GM20431 (cell line): Measurements from ENCODE around the gene SIN3A.
"Not testable (repeated sequence)": the region's sequence is repeated elsewhere in the genome, so short reads cannot be mapped to it uniquely, and the experiment has no call there.

Experiments used
- in situ Hi-C: fragments of 300-500 bp; cut with MseI, MboI; formaldehyde crosslinking; loops from one replicate; pipeline ENCODE4 v1.15.0; 2020; ENCODE audit warnings: low sequenced_read_pairs; ENCODE audit not compliant: unreplicated experiment

SIN3A gene

DNA sequence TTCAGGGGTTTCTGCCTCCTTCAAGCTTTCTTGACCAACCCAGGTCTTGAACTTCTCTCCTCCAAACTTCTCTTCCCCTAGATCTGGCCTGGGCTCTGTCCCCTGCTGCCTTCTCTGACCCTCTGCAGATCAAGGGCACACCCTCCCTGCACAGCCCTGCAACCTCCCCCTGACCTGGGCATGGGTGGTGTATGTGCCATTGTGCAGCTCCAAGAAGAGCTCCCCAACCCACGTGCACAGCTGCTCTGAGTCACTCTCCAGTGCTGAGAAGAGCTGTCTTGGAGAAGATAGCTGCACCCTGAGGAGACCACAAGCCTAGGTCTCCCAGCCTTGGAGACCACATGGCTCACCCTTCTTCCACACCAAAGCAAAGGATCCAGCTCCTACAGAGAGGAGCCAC, 91.1 kb downstream of the SIN3A start:
- in situ Hi-C loops: loop anchor here (25.0 kb wide), 1 partner anchor 302 kb away; no protein-coding TSS in a partner anchor

DNA sequence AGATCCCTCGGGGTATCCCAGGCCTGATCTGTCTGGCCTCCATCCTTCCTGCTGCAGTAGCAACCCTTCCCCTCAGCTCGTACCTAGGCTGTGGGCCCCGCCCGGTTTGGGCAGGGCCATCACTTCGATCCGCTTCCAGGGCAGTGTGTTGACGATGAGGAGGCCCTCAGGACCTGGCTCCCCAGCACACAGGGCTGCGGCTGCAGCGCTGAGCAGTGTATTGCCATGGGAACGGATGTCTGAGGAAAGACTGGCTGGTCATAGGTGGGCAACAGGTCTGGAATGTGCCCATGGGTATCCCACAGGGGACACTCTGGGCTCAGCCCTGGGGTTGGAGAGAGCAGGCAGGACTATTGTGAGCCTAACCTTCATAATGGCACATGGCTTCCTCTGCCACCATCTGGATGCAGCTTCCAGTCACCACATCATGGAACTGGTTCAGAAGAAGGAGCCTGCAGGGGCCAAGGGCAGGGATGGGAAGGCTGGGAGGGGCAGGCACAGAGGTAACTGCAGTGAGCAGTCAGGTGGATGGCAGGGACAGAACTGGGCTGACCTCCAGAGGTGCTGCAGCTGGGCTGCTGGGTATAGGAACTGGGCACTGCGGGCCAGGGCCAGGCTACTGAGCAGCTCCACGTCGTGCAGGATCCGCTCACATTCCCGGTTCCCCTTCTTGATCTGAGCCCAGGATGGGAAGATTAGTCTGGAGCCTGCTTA, 91.8 kb downstream of the SIN3A start:
- in situ Hi-C loops: loop anchor here (25.0 kb wide), 1 partner anchor 303 kb away; no protein-coding TSS in a partner anchor

DNA sequence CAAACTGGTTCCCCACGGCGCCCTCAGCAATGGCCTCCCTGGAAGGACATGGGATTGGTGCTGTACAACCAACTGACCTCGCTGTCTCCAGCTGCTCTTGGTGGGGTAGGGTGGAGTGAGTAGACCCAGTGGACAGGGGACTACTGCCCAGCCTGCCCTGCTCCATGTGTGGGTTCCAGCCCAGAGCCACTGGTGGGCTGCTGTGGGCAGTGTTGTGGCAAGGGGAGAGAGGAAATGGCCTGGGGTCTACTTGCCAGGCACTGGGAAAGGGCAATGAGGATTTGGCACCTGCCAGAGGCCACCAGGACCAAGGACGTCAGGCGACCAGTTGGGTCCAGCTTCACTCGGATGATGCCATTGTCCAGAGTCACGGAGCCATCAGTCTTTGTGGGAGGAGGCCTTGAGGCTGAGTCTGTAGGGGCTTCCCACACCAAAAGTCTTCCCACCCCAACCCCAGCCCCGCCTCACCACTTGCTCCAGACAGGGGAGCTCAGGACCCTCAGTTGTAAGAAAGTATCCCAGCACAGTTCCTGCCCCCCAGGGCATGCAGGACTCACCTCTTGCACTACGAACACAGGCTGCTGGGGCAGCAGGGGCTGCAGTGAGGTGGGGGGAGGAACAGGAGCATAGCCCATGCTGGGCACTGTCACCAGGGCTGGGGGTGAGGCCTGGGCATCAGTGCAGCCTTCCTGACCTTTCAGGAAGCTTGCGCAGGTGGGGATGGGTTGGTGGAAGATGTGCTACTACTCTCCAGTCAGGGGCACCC, 92.5 kb downstream of the SIN3A start:
- in situ Hi-C loops: loop anchor here (25.0 kb wide), 1 partner anchor 303 kb away; no protein-coding TSS in a partner anchor

DNA sequence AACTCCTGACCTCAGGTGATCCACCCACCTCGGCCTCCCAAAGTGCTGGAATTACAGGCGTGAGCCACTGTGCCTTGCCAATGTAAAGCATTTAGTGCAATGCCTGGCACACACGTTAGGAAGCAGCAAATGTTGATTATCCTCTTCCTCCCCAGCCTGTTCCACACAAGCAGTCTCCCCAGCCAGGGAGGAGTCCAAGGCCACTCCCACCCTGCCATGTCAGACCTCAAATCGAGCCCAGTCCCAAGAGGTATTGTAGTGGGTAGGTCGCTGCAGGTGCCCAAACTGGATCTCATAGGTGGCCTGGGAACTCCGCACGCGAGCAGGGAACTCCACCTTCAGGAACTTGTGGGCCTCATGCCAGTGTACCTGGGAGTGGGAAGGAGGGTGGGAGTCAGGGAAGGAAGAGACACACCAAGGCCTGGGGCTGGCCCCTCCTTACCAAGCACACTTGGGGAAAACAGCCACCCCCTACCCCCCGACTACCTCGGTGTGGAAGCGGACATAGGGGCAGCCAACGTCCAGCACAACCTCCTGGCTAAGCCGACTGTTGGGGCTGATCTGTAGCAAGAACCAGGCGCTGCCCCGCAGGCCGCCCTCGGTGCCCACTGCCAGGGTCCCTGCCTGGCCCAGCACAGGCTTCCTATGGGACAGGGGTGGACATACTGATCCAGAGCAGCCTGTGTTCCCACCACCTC, 93.4 kb downstream of the SIN3A start:
- in situ Hi-C loops: loop anchor here (25.0 kb wide), 1 partner anchor 304 kb away; no protein-coding TSS in a partner anchor

DNA sequence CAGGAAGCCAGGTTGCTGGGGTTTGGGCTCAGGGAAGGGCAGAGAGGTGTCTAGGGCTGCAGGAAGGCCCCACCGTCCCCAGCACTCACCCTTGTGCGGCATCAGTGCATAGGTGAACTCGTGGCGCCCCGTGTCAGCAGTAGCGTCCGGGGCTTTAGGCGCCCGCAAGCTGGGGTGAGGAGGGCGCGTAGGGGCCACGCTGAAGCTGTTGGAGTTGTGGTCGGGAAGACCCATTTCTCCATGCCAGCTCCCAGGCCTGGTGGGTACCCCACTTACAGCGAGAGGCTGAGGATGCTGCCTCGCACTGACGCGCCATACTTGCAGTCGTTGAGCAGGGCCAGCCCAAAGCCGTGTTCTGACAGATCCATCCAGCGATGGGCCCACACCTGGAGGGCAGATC, 95.0 kb downstream of the SIN3A start:
- in situ Hi-C loops: loop anchor here (25.0 kb wide), 1 partner anchor 306 kb away; no protein-coding TSS in a partner anchor

DNA sequence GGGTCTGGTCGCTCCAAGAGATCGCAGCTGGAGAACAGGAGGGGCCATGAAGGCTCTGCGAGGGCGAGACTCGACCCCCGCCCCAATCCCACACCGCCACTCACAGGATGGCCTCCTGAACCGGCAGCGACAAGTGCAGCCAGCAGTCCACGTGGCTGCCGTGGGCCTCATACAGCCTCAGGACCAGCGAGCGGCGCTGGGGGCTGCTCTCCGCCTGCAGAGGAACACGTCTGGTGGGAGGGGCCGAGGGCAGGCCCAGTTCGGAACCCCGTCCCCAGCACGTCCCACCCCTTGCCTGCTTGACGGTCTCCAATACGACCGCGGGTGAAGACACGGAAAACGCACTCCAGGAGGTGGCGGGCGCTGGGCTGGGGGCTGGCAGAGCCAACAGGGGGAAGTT, 95.5 kb downstream of the SIN3A start:
- in situ Hi-C loops: loop anchor here (25.0 kb wide), 1 partner anchor 306 kb away; no protein-coding TSS in a partner anchor

DNA sequence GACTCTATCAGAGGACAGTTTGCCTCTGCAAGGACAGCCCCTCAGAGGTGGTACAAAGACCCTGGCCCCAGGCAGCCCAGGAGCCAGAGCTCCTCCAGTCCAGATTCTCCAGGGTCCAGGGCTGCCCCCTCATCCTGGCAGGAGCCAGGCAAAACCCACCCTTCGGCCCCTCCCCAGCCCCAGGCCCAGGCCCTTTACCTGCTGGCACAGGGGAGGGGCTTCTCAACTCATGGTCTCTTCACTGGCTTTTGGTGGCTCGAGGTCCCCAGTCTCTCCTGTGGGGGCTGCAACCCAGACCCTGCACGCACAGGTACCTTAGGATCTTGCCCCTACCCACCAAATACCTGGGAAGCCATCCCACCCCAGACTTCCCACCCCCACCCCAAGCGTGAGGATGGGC, 96.1 kb downstream of the SIN3A start:
- in situ Hi-C loops: loop anchor here (25.0 kb wide), 1 partner anchor 307 kb away; no protein-coding TSS in a partner anchor

DNA sequence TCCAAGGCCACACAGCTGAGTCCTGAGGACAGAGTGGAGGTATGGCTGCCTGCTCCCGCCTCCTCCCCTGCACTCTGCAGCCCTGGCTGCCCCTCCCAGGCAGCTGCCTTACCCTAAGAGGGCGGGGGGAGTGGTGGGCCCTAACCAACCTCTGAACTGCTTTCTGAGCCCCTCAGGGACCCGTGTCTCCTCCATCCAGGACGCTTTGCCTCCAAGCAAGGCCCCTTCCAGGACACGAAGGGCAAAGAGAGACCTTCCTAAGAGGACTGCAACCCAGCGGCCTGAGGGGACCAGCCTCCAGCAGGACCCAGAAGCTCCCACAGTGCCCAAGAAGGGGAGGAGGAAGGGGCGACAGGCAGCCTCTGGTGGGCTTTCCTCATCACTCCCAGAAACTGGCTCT, 97.0 kb downstream of the SIN3A start:
- in situ Hi-C loops: loop anchor here (25.0 kb wide), 1 partner anchor 308 kb away; no protein-coding TSS in a partner anchor

DNA sequence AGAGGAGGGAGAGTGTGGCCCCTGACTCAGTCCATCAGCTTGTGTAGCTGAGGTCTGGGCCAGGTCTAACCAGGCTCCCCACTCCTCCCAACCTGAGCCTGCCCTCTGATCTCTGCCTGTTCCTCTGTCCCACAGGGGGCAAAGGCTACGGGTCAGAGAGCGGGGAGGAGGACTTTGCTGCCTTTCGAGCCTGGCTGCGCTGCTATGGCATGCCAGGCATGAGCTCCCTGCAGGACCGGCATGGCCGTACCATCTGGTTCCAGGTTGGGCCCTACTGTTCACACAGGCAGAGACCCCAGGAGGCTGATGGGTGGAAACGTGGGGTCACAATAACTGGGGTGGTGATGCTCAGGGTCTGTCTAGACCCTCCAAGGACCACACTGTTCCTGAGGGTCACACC, 97.9 kb downstream of the SIN3A start:
- in situ Hi-C loops: loop anchor here (25.0 kb wide), 1 partner anchor 309 kb away; no protein-coding TSS in a partner anchor

DNA sequence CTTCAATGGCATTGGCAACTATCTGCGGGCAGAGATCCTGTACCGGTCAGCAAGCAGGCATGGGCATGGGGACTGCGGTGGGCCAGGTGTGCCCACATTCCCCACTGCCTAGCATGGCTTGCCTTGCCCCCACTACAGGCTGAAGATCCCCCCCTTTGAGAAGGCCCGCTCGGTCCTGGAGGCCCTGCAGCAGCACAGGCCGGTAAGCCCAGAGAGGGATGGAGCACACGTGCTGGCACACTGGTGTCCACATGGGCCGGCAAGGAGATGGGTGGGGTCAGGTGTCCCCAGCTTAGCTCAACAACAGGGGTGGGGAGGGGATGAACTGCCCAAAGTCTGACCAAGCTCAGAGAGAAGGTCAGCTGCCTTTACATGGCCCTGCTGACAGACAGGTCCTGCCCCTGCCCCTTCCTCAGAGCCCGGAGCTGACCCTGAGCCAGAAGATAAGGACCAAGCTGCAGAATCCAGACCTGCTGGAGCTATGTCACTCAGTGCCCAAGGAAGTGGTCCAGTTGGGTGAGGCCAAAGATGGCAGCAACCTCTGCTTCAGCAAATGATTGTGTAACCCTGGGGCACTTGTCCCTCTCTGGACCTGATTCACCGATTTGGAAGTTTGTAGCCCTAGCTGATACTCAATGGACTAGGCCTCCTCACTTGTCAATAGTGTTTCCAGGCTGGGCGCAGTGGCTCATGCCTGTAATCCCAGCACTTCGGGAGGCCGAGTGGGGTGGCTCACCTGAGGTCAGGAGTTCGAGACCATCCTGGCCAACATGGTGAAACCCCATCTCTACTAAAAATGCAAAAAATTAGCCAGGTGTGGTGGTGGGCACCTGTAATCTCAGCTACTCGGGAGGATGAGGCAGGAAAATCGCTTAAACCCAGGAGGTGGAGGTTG, 99.1 kb downstream of the SIN3A start:
- in situ Hi-C loops: loop anchor here (25.0 kb wide), 1 partner anchor 310 kb away; no protein-coding TSS in a partner anchor

DNA sequence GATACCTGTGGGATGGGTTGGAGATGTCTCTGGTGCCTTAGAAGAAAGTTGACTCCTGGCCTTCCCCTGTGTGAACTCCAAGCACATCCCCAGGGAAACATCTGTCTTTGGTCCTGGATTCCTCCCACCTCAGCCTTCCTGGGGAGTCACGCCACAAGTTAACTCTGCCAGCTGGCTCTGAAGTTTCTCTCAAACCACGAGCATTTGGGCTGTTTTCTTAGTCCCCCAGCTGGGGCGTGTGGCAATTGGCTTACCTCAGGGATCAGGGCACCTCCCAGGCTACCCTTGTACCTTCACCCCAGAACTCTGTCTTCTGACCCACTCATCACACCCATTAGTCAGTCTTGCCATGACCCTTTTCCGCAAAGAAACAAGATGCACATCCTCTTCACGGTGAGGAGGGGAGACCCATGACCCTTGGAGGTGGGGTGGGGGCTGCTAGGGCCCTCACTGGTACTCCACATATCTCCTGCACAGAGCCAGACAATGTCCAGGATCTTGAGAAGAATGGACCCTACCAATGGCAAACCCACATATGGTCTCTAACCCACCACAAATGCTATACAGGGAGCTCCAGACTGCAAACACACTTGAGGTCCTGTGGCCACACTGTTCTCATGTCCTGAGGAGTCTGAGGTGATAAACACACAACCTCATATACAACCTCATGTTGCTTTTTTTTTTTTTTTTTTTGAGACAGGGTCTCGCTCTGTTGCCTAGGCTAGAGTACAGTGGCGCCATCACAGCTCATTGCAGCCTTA, 100.7 kb downstream of the SIN3A start:
- in situ Hi-C loops: loop anchor here (25.0 kb wide), 1 partner anchor 312 kb away; no protein-coding TSS in a partner anchor

DNA sequence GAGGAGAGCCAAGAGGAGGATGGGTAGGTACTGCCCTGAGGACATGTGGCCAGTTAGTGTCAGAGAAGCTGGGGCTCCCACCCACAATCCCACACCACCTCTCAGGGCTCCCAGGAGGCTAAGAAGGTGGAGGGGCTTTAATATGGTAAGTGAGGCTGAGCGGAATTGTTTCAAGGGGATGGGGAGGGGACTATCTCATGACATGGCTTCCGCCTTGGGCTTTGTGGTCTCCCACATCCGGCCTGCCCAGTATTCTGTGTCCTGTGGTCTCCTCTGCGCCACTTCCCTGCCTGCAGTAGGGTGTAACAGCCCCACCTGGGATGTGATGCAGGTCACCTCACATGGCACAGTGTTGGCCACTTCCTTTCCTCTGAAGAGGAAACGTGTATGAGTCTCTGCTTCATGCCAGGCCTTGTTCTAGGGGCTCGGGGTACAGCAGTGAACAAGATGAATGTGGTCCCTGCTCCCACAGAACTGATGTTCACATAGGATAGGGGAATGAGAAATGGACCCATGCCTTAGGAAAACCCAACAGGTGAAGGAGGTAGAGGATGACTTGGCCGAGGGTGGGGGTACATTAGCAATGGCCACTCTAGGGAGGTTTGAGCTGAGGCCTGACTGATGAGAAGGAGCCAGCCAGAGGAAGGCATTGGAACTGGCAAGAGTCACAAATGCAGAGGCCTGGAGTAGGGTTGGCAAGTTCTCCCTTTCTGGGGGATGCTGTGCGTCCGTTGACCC, 101.5 kb downstream of the SIN3A start:
- in situ Hi-C loops: loop anchor here (25.0 kb wide), 1 partner anchor 312 kb away; no protein-coding TSS in a partner anchor

DNA sequence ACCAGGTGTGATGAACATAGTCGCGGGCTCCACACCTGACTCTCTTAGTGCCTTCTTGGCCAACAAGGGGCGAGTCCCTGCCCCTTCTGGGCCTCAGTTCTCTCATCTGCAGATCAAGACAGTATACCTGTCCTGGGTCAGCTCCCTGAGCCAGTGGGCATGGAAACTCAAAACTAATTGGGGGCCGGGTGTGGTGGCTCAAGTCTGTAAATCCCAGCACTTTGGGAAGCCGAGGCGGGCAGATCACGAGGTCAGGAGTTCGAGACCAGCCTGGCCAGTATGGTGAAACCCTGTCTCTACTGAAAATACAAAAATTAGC, 102.2 kb downstream of the SIN3A start:
- in situ Hi-C loops: not testable (repeated sequence)

DNA sequence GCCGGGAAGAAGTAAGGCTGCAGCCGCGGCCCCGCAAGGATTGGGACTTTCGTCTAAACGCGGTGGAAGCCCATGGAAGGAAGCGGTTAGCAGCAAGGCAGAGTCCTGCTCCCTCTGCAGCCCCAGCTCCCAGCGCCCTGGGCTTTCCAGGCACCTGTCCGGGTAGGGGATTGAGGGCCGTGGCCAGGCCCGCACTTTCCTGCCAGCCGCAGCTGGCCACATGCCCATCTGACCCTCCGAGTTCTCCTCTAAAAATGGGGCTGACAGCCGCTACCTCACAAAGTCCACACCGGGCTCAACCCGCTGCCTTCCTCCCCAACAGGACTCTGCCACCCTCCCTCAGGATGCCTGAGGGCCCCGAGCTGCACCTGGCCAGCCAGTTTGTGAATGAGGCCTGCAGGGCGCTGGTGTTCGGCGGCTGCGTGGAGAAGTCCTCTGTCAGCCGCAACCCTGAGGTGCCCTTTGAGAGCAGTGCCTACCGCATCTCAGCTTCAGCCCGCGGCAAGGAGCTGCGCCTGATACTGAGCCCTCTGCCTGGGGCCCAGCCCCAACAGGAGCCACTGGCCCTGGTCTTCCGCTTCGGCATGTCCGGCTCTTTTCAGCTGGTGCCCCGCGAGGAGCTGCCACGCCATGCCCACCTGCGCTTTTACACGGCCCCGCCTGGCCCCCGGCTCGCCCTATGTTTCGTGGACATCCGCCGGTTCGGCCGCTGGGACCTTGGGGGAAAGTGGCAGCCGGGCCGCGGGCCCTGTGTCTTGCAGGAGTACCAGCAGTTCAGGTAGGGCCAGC, 102.7 kb downstream of the SIN3A start:
- in situ Hi-C loops: no loop called here

DNA sequence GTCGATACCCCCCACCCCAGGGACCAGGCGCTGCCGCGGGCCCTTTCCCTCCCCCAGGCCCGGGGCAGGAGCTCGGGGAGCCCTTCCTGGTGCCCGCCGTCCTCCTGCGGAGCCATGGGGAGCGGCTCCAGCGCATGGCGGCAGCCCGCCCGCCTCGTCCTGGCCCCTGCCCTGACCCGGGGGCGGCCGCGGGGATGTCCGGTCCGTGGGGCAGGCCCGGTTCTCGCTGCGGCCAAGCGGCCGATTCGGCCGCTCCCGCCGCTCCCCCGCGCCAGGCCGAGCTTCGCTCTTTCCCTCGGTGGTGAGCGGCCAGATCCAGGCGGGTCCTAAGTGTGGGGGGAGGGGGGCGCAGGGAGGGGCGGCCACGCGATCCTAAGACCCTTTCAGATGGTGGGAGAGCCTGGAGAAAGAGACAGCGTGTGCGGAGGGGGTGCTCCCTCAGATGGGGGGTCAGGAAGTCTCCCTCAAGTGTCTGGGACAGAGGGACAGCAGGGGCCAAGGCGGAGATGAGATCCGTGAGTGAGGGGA, 103.4 kb downstream of the SIN3A start:
- in situ Hi-C loops: no loop called here

DNA sequence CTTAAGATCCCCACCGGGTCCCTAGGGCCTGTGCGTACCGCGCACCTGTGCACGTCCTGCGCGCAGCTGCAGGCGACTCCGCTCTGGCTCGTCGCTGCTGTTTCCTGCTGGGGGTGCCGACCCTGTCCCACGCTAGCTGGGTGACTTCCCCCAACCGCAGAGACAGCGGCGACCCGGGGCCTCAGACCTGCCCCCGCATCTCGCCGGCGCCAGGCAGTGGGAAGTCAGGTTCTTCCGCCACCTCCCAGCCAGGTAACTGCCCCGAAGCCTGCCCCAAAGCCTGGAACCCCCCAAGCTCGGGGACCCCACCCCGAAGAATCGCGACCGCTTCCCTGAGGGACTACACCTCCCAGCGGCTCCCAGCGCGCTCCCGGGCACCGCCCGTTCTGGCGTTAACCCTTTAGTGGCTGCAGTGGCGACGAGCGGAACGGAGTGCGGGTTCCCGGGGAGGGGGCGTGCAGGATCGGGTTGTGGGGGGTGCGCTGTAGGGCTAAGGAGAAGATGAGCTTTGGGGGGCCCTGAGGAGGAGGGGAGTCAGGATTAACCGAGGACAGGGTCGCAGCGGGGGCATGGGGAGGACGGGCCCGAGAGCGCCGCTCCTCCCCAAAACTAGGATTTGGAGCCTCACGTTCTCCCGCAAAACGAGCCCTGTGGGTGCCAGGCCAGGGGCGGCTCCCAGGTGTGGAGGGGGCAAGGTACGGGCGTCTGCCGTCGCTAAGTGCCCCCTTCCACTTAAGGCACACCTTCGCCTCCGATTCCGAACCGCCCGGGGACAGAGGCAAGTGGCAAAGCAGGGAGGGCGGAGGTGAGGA, 104.1 kb downstream of the SIN3A start:
- in situ Hi-C loops: no loop called here
